ENCODE data around the gene FAM234B. TPM values are rescaled to one million over a fixed set of nuclear protein-coding genes. Genes with fewer than 3 reads are reported as not detected.

Gene FAM234B
- total RNA-seq, 1 experiment from 2014 or later: 20.8 TPM

DNA sequence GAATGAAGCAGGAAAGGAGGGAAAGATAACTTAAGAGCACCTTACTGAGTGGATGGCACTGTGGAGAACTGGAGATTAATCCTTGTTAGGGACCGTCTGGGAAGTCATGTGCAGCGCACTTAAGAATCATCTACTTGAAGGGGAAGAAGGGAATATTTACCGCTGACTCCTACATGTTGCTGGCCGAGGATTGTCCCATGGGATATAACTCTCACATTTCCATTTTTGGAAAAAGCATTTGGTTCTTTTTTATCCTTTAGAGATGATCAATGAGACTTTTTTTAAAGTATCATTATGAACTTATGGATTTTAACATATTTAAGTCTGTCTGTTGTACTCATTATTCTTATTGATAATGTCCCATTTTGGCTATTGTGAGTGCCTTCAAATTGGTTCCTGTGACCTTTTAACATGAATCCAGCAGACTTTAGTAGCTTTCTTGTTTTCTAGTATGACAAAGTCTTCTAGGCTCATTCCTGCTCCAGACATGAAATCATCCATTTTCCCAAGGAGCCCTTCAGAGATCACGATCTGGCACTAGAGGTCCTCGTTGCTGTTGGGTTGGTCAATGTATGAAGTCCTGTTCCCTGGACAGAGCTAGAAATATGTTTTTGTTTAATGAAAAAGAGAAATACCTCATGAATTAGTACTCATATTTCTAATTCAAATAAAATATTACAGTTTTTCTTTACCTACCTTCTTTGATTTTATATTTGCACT lies 20.2 kb upstream of the FAM234B start:
- Histone ChIP-seq H3K9me3 (ENCODE audit: control insufficient read depth, low read depth, low read length) (no peaks in the 10 kb centered on the region), H2BK12ac (ENCODE audit: insufficient read length, low read depth, low read length) (no peak overlapping the region), H3K23ac (ENCODE audit: insufficient read length, low read depth, low read length) (no peak overlapping the region), H4K91ac (ENCODE audit: insufficient read length, low read depth, low read length) (no peak overlapping the region), H3K79me1 (ENCODE audit: insufficient read depth, low read depth, low read length, poor library complexity, severe bottlenecking) (no peaks in the 10 kb centered on the region), H3K9ac (ENCODE audit: extremely low read depth, insufficient read length, low read length) (no peak overlapping the region), H2BK15ac (ENCODE audit: low read depth, low read length) (no peak overlapping the region), H2BK20ac (ENCODE audit: low read depth, low read length, poor library complexity, severe bottlenecking) (no peak overlapping the region), H3K56ac (ENCODE audit: insufficient read length, low read depth, low read length) (no peak overlapping the region), H3K27me3 (ENCODE audit: insufficient read depth, low read length) (no peaks in the 10 kb centered on the region), H3K18ac (ENCODE audit: insufficient read length, low read depth, low read length) (no peak overlapping the region), H4K20me1 (ENCODE audit: control insufficient read depth, insufficient read depth, insufficient read length) (no peaks in the 10 kb centered on the region), H2BK5ac (ENCODE audit: insufficient read length, low read length) (no peak overlapping the region), H4K8ac (replicated peaks; ENCODE audit: insufficient read length, low read depth, low read length) (no peak overlapping the region), H3K79me2 (ENCODE audit: insufficient read depth, low read length) (no peaks in the 10 kb centered on the region), H3K27ac (ENCODE audit: insufficient read length, low read depth, low read length) (no peak overlapping the region), H3K23me2 (ENCODE audit: insufficient read length, low read depth, low read length, poor library complexity, severe bottlenecking) (no peaks in the 10 kb centered on the region), H4K5ac (ENCODE audit: insufficient read length, low read depth, low read length) (no peak overlapping the region), H3K14ac (ENCODE audit: insufficient read depth, low read length) (no peak overlapping the region), H3K4me1 (ENCODE audit: insufficient read depth, low read length) (no peaks in the 10 kb centered on the region), H3K4ac (ENCODE audit: low read depth, low read length) (no peak overlapping the region), H3K4me2 (ENCODE audit: insufficient read depth, insufficient read length, low read length) (no peak overlapping the region), H2AK5ac (ENCODE audit: insufficient read length, low read length) (no peak overlapping the region), H2AFZ (ENCODE audit: low read length) (no peak overlapping the region), H2BK120ac (ENCODE audit: low read depth, low read length, poor library complexity, severe bottlenecking) (no peak overlapping the region), H3T11ph (ENCODE audit: low read length) (no peak overlapping the region)
- WGBS (ENCODE audit: extremely low coverage, insufficient read length, low lambda C conversion rate): no CpG with 5 or more reads among the region's 6 CpGs
- no peak overlapping the region for H3K27ac Mint-ChIP-seq
- peak; percentile 51 for TF ChIP-seq CTCF (conservative IDR thresholded peaks at IDR 0.05)
- H3K27me3 Mint-ChIP-seq (ENCODE audit: low read depth): no peaks in the 10 kb centered on the region
- H3K36me3 Mint-ChIP-seq (ENCODE audit: insufficient read depth in 1 of 3, low read depth in 3 of 3): no peaks in the 10 kb centered on the region
- H3K4me1 Mint-ChIP-seq: peaks cover 11 to 14% of the 10 kb centered on the region in 2 experiments
- no peak overlapping the region for H3K4me3 Mint-ChIP-seq
- H3K9me3 Mint-ChIP-seq: no peaks in the 10 kb centered on the region
- no peak for DNase-seq
